Tibial nerve (tissue), 4 donors: Measurements from ENCODE around the gene SERPINH1.

ENCODE experiments used
- EP300 ChIP-seq, 2 donors: sonication (generic); formaldehyde crosslinking; IDR thresholded peaks; one replicate each; pipeline ENCODE4 v1.6.1; 2017; ENCODE audit warnings: antibody characterized with exemption in 2 of 2, mild to moderate bottlenecking in 1 of 2
- POLR2A ChIP-seq, 2 donors: fragments of 450-650 bp; IDR thresholded peaks; one replicate each; pipeline ENCODE4 v1.6.1; 2017; ENCODE audit warnings: antibody characterized with exemption in 2 of 2, mild to moderate bottlenecking in 2 of 2, moderate library complexity in 2 of 2
- TF ChIP-seq, protein P1 (sequence below), 5 experiments: fragments of 200-600 bp in 3 of 5; fragments of 450-650 bp in 2 of 5; sonication (generic) in 3 of 5; IDR thresholded peaks; one replicate each; pipeline ENCODE4 v1.5.1; 2016 to 2019; ENCODE audit warnings: antibody characterized with exemption in 5 of 5, mild to moderate bottlenecking in 3 of 5, moderate library complexity in 2 of 5

DNA sequence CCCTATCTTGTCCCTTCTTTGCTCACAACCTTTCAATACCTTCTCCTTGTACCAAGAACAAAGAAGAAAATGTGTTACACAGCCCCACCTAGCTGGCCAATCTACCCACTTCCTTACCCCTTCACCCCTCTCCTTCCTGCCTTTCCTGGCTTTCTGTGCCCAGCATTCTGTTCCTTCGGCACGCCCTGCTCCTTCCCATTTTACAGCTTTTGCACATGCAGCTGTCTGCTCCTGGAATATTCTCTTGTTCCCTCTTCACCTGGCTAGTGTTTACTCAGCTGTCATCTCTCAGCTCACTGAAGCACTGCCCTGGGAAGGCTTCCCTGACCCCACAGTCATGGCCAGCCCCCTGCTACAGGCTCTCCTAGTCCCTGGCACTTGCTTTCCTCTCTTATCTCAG, 30.7 kb downstream of the SERPINH1 start:
- TF ChIP-seq, protein P1, sequence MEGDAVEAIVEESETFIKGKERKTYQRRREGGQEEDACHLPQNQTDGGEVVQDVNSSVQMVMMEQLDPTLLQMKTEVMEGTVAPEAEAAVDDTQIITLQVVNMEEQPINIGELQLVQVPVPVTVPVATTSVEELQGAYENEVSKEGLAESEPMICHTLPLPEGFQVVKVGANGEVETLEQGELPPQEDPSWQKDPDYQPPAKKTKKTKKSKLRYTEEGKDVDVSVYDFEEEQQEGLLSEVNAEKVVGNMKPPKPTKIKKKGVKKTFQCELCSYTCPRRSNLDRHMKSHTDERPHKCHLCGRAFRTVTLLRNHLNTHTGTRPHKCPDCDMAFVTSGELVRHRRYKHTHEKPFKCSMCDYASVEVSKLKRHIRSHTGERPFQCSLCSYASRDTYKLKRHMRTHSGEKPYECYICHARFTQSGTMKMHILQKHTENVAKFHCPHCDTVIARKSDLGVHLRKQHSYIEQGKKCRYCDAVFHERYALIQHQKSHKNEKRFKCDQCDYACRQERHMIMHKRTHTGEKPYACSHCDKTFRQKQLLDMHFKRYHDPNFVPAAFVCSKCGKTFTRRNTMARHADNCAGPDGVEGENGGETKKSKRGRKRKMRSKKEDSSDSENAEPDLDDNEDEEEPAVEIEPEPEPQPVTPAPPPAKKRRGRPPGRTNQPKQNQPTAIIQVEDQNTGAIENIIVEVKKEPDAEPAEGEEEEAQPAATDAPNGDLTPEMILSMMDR (IDR thresholded peaks at IDR 0.05) = no peak
- TF ChIP-seq POLR2A (IDR thresholded peaks at IDR 0.05) (no peak), EP300 (IDR thresholded peaks at IDR 0.05) (no peak)
